Parietal lobe (tissue), 1 donor: ENCODE data around the gene ELOVL3. TPM values are rescaled to one million over a fixed set of nuclear protein-coding genes. Genes with fewer than 3 reads are reported as not detected.

ENCODE experiments used
- total RNA-seq: library from RNA; depleted of rRNA; stranded (reverse); fragments of >200 nt; gene quantifications from one replicate; pipeline ENCODE4 v1.2.3, GENCODE V29; 2014

ELOVL3 gene, protein sequence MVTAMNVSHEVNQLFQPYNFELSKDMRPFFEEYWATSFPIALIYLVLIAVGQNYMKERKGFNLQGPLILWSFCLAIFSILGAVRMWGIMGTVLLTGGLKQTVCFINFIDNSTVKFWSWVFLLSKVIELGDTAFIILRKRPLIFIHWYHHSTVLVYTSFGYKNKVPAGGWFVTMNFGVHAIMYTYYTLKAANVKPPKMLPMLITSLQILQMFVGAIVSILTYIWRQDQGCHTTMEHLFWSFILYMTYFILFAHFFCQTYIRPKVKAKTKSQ
- not detected for total RNA-seq

DNA sequence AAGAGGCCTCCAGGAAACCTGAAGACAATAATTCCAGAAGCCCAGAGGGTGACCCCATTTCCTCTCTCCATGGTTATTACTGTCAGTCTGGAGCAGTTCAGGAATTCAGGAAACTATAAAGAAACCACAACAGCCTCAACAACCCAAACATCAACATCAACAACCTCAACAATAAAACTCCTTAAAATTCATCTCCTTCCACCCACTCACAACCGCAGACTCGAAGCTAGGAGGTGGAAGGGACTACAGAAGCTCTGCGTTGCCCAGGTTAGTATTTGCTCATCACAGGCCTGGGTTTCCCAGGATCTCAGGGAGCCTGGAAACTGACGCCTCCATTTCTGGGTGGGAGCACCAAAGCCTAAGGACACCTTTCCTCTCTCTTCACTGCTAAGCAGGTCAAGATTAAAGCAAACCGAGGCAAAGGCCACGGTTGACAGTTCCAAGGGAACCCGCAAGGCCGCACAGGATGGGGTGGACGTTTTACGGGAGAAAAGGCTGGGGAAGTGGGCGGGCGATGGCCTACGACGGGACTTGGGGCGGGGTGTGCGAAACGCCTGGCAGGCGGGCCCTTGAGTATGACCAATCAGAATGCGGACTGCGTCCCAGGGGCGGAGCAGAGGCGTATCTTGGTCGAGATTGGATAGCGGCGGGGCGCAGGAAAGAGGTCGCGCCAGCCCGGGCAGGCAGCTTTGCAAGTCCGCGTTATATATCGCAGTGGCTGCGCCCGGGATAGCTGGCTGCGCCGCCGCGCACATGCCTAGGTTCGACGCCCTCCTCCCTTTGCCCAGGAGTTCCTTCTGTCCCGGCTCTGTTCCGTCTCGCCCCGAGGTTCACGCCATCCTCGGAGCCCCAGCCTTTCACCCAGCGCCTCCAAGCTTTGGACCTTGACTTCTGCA is at the start of gene ELOVL3:
Gene ELOVL3, plus strand, starts transcription at position 654 of the 896 bp plus-strand sequence. CDS start 250 bp downstream, outside the sequence.

DNA sequence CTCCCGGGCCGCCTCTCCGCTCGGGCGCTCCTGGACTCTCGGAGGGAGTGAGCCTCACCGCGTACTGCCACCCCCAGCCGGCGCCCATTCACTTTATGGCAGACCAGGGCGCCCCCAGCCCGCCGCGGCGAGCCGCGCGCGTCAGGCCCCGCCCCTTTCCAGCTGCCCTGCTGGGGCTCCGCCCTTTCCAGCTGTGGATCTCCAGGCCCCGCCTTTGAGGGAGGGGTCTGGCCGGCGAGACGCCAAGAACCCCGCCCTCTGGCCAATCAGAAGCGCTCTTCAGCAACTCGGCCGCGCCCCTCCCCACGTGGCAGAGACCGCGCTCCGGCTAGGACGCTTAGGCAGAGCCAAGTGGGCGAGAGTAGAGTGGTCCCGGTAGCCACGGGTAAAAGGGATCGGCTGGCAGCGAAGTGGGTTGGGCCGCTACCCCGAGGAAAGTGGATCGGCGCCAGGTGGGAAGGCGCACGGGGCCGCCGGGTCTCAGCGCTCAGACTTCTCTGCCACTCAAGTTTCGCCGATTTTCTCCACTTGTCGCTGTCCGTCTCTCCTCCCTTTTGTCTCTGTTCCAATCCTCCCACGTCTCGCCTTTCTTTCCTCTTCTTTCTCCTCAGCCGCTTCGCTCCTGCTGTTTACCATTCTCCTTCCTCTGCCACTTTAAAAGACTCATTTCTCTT is 15.5 kb downstream of the ELOVL3 start, which contains the start of gene PITX3:
Gene PITX3, minus strand, starts transcription at position 69 of the 674 bp plus-strand sequence. CDS start 9,432 bp downstream, outside the sequence.

DNA sequence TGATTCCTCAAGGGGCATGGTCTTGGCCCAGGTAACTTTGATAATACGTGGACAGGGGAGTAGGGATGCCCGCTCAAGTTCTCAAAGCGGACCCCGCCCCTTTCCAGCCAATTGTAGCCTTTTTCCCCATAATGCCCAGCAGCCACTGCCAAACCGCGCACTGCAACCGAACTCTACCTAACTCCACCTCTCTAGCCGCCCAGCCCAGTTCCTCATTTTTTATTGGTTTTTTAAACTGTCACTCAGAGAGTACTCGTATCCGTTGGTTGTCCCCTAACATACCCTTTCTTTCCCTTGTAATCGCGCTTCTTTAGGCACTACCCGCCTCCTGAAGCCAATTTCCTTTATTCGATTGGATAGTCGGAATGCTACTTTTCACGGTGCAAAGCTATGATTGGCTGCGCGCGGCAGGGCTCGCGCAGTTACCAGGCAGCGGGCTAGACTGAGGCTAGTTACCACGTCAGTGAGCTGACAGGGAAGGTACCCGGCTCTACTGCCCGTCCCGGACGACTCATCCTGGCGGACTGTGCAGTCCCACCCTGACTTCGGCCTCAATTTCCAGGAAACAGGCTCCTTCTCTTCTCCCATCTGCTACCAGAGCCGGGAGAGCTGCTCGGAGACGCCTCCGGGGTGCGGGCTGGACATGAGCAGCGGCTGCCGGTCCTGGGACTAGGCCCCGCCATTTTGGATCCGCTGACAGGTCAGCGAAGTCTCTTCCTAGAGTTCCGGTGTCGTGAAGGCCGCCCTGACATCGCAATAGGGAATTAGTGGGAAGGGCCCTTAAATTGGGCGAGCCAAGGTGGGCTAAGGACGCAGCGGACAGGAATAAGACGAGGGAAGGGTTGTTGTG is 19.2 kb downstream of the ELOVL3 start, which contains the start of gene GBF1:
Gene GBF1, plus strand, starts transcription at position 451 of the 850 bp plus-strand sequence. CDS start 13,407 bp downstream, outside the sequence.

Other genes starting within 250 kb of the ELOVL3 start
- gene ARMH3, start 170.1 kb upstream of the ELOVL3 start, total RNA-seq, result 27.5 TPM
- 15.0 TPM for gene HPS6, start 160.9 kb upstream of the ELOVL3 start, total RNA-seq
- 103 TPM for gene LDB1, start 105.9 kb upstream of the ELOVL3 start, total RNA-seq
- 21.6 TPM for gene PPRC1, start 93.3 kb upstream of the ELOVL3 start, total RNA-seq
- 32.6 TPM for gene NOLC1, start 73.9 kb upstream of the ELOVL3 start, total RNA-seq
- not detected for gene PITX3, start 15.2 kb downstream of the ELOVL3 start, total RNA-seq
- 35.4 TPM for gene GBF1, start 19.2 kb downstream of the ELOVL3 start, total RNA-seq
- 1.6 TPM for gene NFKB2, start 169.4 kb downstream of the ELOVL3 start, total RNA-seq
- gene PSD, start 192.5 kb downstream of the ELOVL3 start, total RNA-seq, result 124 TPM
- 9.4 TPM for gene FBXL15, start 194.5 kb downstream of the ELOVL3 start, total RNA-seq
- gene CUEDC2, start 206.3 kb downstream of the ELOVL3 start, total RNA-seq, result 48.2 TPM
- not detected for gene C10orf95, start 225.2 kb downstream of the ELOVL3 start, total RNA-seq